ENCODE measurements around the gene RGS3. TPM values are rescaled to one million over a fixed set of nuclear protein-coding genes. Genes with fewer than 3 reads are reported as not detected.

RGS3 gene
- polyA plus RNA-seq, 1 of the 3 experiments (the other 2 are of a cell fraction), result 50.6 TPM

GRCh38 chr9:113632776-113633590 is 169.5 kb downstream of the RGS3 start (continued):
- TF ChIP-seq RFX5 (IDR thresholded peaks at IDR 0.05; ENCODE audit: low read length), result no peak
- TF ChIP-seq, protein P1, sequence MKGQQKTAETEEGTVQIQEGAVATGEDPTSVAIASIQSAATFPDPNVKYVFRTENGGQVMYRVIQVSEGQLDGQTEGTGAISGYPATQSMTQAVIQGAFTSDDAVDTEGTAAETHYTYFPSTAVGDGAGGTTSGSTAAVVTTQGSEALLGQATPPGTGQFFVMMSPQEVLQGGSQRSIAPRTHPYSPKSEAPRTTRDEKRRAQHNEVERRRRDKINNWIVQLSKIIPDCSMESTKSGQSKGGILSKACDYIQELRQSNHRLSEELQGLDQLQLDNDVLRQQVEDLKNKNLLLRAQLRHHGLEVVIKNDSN (IDR thresholded peaks at IDR 0.05; ENCODE audit: borderline replicate concordance, low read depth), result no peak

DNA sequence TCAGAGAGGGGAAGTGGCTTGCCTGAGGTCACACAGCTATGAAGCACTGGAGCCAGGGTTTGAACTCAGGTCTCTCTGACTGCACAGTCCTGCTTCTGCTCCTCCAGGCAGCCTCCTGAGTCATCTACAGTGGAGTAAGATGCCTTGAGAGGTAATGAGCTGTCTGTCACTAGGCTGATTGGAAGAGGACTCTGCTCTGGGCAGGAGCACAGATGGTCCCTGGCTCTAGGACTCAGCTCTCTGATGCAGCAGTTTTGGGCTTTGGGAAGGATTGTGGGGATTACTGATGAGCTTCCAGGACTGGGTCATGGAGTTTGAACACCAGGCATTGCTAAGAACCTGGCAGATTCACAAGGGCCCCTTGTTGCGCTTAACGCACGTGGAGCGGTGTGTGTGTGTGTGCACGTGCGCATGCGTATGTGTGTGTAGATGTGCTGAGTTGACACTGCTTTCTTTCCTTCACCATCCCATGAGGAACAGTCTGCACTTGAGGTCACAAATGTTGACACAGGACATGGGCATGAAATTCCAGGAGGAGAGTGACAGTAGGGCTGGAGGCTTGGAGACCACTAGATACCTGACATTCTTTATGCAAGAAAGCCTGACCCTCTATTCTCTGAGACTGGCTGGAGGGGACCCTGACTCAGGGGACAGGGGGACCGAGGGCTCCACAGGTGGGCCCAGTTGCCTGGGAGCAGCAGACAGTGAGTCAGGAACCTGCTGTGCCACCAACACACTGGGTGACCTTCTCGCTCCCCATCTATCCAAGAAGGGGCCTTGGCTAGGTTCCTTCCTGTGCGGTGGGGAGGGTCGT is 170.5 kb downstream of the RGS3 start:
- DNase-seq, result no peak
- Histone ChIP-seq H3K27ac (ENCODE audit: low read depth in 2 of 2, low read length in 1 of 2) (no peak overlapping the region), H3K9ac (no peak overlapping the region), H4K20me1 (ENCODE audit: insufficient read depth) (no peaks in the 10 kb centered on the region), H3K27me3 (ENCODE audit: insufficient read depth) (no peaks in the 10 kb centered on the region), H3F3A (replicated peaks; ENCODE audit: insufficient read depth) (no peaks in the 10 kb centered on the region), H3K4me2 (no peak overlapping the region), H3K4me1 (ENCODE audit: control insufficient read depth in 1 of 2, insufficient read depth in 2 of 2, low read depth in 1 of 2, low read length in 1 of 2) (peaks cover 9 to 15% of the 10 kb centered on the region in 2 experiments; a peak in 2 of 4 replicates), H3K79me2 (ENCODE audit: insufficient read depth) (no peaks in the 10 kb centered on the region), H3K9me3 (no peaks in the 10 kb centered on the region), H3K9me2 (no peaks in the 10 kb centered on the region), H3K36me3 (replicated peaks in 1 of 2; ENCODE audit: control insufficient read depth in 1 of 2, insufficient read depth in 2 of 2, low read length in 1 of 2) (no peaks in the 10 kb centered on the region), H3K4me3 (ENCODE audit: low read depth in 2 of 2, low read length in 1 of 2) (no peak overlapping the region), H2AFZ (ENCODE audit: low read depth) (no peak overlapping the region)
- POLR2A ChIA-PET, result no interaction called here
- 81% methylated on average over 10 of the region's 11 CpGs for WGBS (ENCODE audit: low lambda C conversion rate)
- CTCF ChIA-PET, result interaction anchor here (0.8 to 1.4 kb wide), 3 partner anchors 24 to 188 kb away, joined by 3 read pairs; no protein-coding TSS in a partner anchor
- TF ChIP-seq, protein P2, sequence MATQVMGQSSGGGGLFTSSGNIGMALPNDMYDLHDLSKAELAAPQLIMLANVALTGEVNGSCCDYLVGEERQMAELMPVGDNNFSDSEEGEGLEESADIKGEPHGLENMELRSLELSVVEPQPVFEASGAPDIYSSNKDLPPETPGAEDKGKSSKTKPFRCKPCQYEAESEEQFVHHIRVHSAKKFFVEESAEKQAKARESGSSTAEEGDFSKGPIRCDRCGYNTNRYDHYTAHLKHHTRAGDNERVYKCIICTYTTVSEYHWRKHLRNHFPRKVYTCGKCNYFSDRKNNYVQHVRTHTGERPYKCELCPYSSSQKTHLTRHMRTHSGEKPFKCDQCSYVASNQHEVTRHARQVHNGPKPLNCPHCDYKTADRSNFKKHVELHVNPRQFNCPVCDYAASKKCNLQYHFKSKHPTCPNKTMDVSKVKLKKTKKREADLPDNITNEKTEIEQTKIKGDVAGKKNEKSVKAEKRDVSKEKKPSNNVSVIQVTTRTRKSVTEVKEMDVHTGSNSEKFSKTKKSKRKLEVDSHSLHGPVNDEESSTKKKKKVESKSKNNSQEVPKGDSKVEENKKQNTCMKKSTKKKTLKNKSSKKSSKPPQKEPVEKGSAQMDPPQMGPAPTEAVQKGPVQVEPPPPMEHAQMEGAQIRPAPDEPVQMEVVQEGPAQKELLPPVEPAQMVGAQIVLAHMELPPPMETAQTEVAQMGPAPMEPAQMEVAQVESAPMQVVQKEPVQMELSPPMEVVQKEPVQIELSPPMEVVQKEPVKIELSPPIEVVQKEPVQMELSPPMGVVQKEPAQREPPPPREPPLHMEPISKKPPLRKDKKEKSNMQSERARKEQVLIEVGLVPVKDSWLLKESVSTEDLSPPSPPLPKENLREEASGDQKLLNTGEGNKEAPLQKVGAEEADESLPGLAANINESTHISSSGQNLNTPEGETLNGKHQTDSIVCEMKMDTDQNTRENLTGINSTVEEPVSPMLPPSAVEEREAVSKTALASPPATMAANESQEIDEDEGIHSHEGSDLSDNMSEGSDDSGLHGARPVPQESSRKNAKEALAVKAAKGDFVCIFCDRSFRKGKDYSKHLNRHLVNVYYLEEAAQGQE (IDR thresholded peaks at IDR 0.05; ENCODE audit: low read depth, low read length), result no peak
- TF ChIP-seq EP300 (IDR thresholded peaks at IDR 0.05; ENCODE audit: borderline replicate concordance in 1 of 2, low read depth in 1 of 2, low read length in 1 of 2) (no peak), SMC3 (IDR thresholded peaks at IDR 0.05; ENCODE audit: low read depth, low read length) (no peak), MEF2A (IDR thresholded peaks at IDR 0.05; ENCODE audit: borderline replicate concordance, low read depth) (no peak), GATA2 (CRISPR knock-in tag; IDR thresholded peaks at IDR 0.05) (no peak), RAD21 (IDR thresholded peaks at IDR 0.05; ENCODE audit: low read length) (no peak), NRF1 (IDR thresholded peaks at IDR 0.05; ENCODE audit: low read depth, low read length) (no peak), MXI1 (IDR thresholded peaks at IDR 0.05; ENCODE audit: low read depth, low read length) (no peak), FOXJ3 (CRISPR knock-in tag; IDR thresholded peaks at IDR 0.05) (no peak), EZH2phosphoT487 (IDR thresholded peaks at IDR 0.05; ENCODE audit: borderline replicate concordance, low read depth) (no peak), TAF1 (IDR thresholded peaks at IDR 0.05; ENCODE audit: borderline replicate concordance, low read depth, low read length) (no peak)
- TF ChIP-seq, protein P3, sequence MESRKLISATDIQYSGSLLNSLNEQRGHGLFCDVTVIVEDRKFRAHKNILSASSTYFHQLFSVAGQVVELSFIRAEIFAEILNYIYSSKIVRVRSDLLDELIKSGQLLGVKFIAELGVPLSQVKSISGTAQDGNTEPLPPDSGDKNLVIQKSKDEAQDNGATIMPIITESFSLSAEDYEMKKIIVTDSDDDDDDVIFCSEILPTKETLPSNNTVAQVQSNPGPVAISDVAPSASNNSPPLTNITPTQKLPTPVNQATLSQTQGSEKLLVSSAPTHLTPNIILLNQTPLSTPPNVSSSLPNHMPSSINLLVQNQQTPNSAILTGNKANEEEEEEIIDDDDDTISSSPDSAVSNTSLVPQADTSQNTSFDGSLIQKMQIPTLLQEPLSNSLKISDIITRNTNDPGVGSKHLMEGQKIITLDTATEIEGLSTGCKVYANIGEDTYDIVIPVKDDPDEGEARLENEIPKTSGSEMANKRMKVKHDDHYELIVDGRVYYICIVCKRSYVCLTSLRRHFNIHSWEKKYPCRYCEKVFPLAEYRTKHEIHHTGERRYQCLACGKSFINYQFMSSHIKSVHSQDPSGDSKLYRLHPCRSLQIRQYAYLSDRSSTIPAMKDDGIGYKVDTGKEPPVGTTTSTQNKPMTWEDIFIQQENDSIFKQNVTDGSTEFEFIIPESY (IDR thresholded peaks at IDR 0.05; ENCODE audit: borderline replicate concordance, low read depth), result no peak
- TF ChIP-seq, protein P1 (IDR thresholded peaks at IDR 0.05; ENCODE audit: borderline replicate concordance, low read depth), result no peak
- TF ChIP-seq, protein P4, sequence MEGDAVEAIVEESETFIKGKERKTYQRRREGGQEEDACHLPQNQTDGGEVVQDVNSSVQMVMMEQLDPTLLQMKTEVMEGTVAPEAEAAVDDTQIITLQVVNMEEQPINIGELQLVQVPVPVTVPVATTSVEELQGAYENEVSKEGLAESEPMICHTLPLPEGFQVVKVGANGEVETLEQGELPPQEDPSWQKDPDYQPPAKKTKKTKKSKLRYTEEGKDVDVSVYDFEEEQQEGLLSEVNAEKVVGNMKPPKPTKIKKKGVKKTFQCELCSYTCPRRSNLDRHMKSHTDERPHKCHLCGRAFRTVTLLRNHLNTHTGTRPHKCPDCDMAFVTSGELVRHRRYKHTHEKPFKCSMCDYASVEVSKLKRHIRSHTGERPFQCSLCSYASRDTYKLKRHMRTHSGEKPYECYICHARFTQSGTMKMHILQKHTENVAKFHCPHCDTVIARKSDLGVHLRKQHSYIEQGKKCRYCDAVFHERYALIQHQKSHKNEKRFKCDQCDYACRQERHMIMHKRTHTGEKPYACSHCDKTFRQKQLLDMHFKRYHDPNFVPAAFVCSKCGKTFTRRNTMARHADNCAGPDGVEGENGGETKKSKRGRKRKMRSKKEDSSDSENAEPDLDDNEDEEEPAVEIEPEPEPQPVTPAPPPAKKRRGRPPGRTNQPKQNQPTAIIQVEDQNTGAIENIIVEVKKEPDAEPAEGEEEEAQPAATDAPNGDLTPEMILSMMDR (IDR thresholded peaks at IDR 0.05), result no peak
